Spleen (tissue), 11 donors: Measurements from ENCODE around the gene ETV4. TPM values are rescaled to one million over a fixed set of nuclear protein-coding genes. Genes with fewer than 3 reads are reported as not detected.

Experiments used
- DNase-seq: peaks from one replicate; pipeline ENCODE4 v3.0.0-alpha.2; 2020
- H3K27ac ChIP-seq, 8 donors: fragments of 200-600 bp; sonication (generic) in 7 of 8; 1 replicate in 4 of 8; 2 replicates in 4 of 8; pipeline versions ENCODE4 v1.5.0 to v1.8.0; 2016 to 2021; ENCODE audit warnings: inconsistent platforms in 4 of 8, mild to moderate bottlenecking in 4 of 8, moderate library complexity in 1 of 8
- H3K27me3 ChIP-seq, 7 donors: fragments of 200-600 bp; sonication (generic) in 6 of 7; replicated peaks in 1 of 7; 1 replicate in 4 of 7; 2 replicates in 3 of 7; pipeline versions ENCODE4 v1.5.0 to v1.8.0; 2016 to 2021; ENCODE audit warnings: inconsistent platforms in 3 of 7, mild to moderate bottlenecking in 1 of 7
- H3K36me3 ChIP-seq, 6 donors: fragments of 200-600 bp; sonication (generic) in 5 of 6; 1 replicate in 4 of 6; 2 replicates in 2 of 6; pipeline versions ENCODE4 v1.5.0 to v1.8.0; 2016 to 2021; ENCODE audit warnings: inconsistent platforms in 2 of 6
- H3K4me1 ChIP-seq, 6 donors: fragments of 200-600 bp; sonication (generic) in 5 of 6; 1 replicate in 3 of 6; 2 replicates in 3 of 6; pipeline versions ENCODE4 v1.5.0 to v1.8.0; 2016 to 2021; ENCODE audit warnings: inconsistent platforms in 3 of 6
- H3K4me3 ChIP-seq, 8 donors: fragments of 200-600 bp; sonication (generic) in 7 of 8; 1 replicate in 4 of 8; 2 replicates in 4 of 8; pipeline versions ENCODE4 v1.5.0 to v1.8.0; 2016 to 2021; ENCODE audit warnings: inconsistent platforms in 4 of 8, mild to moderate bottlenecking in 4 of 8, moderate library complexity in 2 of 8
- H3K9me3 ChIP-seq, 8 donors: fragments of 200-600 bp; sonication (generic) in 7 of 8; 1 replicate in 4 of 8; 2 replicates in 4 of 8; pipeline versions ENCODE4 v1.5.0 to v1.8.0; 2016 to 2021; ENCODE audit warnings: inconsistent platforms in 4 of 8
- POLR2A ChIP-seq, 3 donors: fragments of 450-650 bp; IDR thresholded peaks; one replicate each; pipeline ENCODE4 v1.5.1; 2017; ENCODE audit warnings: antibody characterized with exemption in 3 of 3, mild to moderate bottlenecking in 1 of 3
- POLR2AphosphoS5 ChIP-seq, 3 donors: sonication (generic); formaldehyde crosslinking; IDR thresholded peaks; one replicate each; pipeline ENCODE4 v1.5.1; 2017; ENCODE audit warnings: antibody characterized with exemption in 3 of 3
- WGBS, 5 donors: extraction: QIAGEN DNeasy Blood & Tissue Kit in 3 of 5; methylation state at CpG; one replicate each; pipeline versions ENCODE4 v1.1.5 to v1.1.7; 2013 to 2018; 5-methylcytosine and 5-hydroxymethylcytosine counted together
- intact Hi-C: fragments of 100-400 bp; cut with DNase I; formaldehyde crosslinking; loops from one replicate; pipeline ENCODE4 v1.15.0; 2023; ENCODE audit warnings: low total_unique reads
- polyA plus RNA-seq, 3 donors: library from polyadenylated mRNA; stranded (reverse); fragments of 200-250 nt; gene quantifications; one replicate each; pipeline ENCODE4 v1.2.1, GENCODE V29; 2013
- total RNA-seq, 7 donors: library from RNA; depleted of rRNA in 3 of 7; stranded (reverse); fragments of >200 nt in 3 of 7; fragmentation: NEBNext Ultra II Directional in 4 of 7; extraction: Animal tissue kit (Norgen Biotek cat#: 25700) in 4 of 7; gene quantifications; one replicate each; pipeline versions ENCODE4 v1.1.0 to v1.2.1, GENCODE V29; 2016 to 2021
- TF ChIP-seq, protein P1 (sequence below), 11 experiments: fragments of 200-600 bp in 7 of 11; fragments of 450-650 bp in 4 of 11; sonication (generic) in 4 of 11; IDR thresholded peaks in 8 of 11; conservative IDR thresholded peaks in 3 of 11; 1 replicate in 7 of 11; 2 replicates in 4 of 11; pipeline versions ENCODE4 v1.4.0 to v1.8.0; 2016 to 2021; ENCODE audit warnings: antibody characterized with exemption in 11 of 11, inconsistent platforms in 4 of 11, mild to moderate bottlenecking in 1 of 11
- donor health status: healthy with polysubstance abuse.
- donor health status: DM: no; HTN: no; CAD: no; lungs with moderate emphysema.
- donor health status: DM: no; HTN: no; CAD: no.
- donor health status: Bipolar disorder and iron deficiency.
- donor health status: healthy.
- donor health status: DM: no; HTN: no; CAD: no.
- donor health status: DM: yes; HTN: yes; CAD: no.

The ETV4 gene
- total and polyA plus RNA-seq, 10 donors = 0.17 to 0.97 (median 0.53) TPM; not detected in 3

- Histone ChIP-seq H3K4me1 (peaks cover 0 to 38% (median 7%) of the 10 kb centered on the region in 6 donors), H3K27me3 (no peaks in the 10 kb centered on the region), H3K9me3 (no peaks in the 10 kb centered on the region), H3K4me3 (no peak overlapping the region), H3K27ac (peak overlapping the region in 4 of 8 donors; percentile 3 to 36 (median 33)), H3K36me3 (no peaks in the 10 kb centered on the region)
- DNase-seq = no peak
- intact Hi-C loops = no loop called here
- 76 to 87% (median 79%) methylated on average over 9 of the region's 9 CpGs for WGBS, 5 donors
- TF ChIP-seq, protein P1, sequence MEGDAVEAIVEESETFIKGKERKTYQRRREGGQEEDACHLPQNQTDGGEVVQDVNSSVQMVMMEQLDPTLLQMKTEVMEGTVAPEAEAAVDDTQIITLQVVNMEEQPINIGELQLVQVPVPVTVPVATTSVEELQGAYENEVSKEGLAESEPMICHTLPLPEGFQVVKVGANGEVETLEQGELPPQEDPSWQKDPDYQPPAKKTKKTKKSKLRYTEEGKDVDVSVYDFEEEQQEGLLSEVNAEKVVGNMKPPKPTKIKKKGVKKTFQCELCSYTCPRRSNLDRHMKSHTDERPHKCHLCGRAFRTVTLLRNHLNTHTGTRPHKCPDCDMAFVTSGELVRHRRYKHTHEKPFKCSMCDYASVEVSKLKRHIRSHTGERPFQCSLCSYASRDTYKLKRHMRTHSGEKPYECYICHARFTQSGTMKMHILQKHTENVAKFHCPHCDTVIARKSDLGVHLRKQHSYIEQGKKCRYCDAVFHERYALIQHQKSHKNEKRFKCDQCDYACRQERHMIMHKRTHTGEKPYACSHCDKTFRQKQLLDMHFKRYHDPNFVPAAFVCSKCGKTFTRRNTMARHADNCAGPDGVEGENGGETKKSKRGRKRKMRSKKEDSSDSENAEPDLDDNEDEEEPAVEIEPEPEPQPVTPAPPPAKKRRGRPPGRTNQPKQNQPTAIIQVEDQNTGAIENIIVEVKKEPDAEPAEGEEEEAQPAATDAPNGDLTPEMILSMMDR (IDR thresholded peaks at IDR 0.05 in 8 of 11, conservative IDR thresholded peaks at IDR 0.05 in 3 of 11) = no peak
Measured at GRCh38 chr17:43588664-43589435, 42.7 kb upstream of the ETV4 start.

DNA sequence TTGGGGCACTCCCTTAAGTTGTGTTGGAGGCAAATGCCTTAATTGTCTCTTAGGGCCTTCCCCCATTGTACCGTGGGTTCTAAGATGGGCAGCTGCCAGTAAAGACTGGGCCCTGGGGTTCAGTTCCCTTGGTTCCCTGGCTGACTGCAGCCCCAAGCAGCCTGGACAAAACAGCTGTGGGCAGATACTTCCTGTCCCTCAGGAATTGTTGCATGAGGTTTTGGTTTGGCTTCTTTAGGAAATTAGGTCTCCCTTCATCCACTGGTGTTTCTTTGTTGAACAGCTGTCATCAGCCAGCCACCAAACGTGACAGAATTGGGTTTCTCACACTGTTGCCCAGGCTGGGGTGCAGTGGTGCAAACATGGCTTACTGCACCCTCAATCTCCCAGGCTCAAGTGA, 42.0 kb upstream of the ETV4 start:
- H3K4me1 ChIP-seq = peaks cover 0 to 38% (median 7%) of the 10 kb centered on the region in 6 donors
- TF ChIP-seq POLR2AphosphoS5 (IDR thresholded peaks at IDR 0.05) (no peak), POLR2A (IDR thresholded peaks at IDR 0.05) (no peak)
- TF ChIP-seq, protein P1 (IDR thresholded peaks at IDR 0.05 in 8 of 11, conservative IDR thresholded peaks at IDR 0.05 in 3 of 11) = no peak
- H3K27ac ChIP-seq = peak overlapping the region in 3 of 8 donors; percentile 31 to 36 (median 35)
- intact Hi-C loops = no loop called here
- H3K36me3 ChIP-seq = no peaks in the 10 kb centered on the region
- WGBS, 5 donors = 41 to 66% (median 56%) methylated on average over 2 of the region's 2 CpGs
- no peaks in the 10 kb centered on the region for H3K9me3 ChIP-seq
- no peak overlapping the region for H3K4me3 ChIP-seq
- no peak for DNase-seq
- H3K27me3 ChIP-seq = no peaks in the 10 kb centered on the region

- H3K27me3 ChIP-seq = no peaks in the 10 kb centered on the region
- 70 to 80% (median 75%) methylated on average over 5 of the region's 5 CpGs for WGBS, 5 donors
- no peak overlapping the region for H3K4me3 ChIP-seq
- H3K9me3 ChIP-seq = no peaks in the 10 kb centered on the region
- peak overlapping the region in 1 of 8 donors; percentile 36 for H3K27ac ChIP-seq
- H3K4me1 ChIP-seq = peaks cover 0 to 36% (median 7%) of the 10 kb centered on the region in 6 donors
- TF ChIP-seq POLR2A (IDR thresholded peaks at IDR 0.05) = no peak
- TF ChIP-seq, protein P1 (IDR thresholded peaks at IDR 0.05 in 8 of 11, conservative IDR thresholded peaks at IDR 0.05 in 3 of 11) = no peak
- TF ChIP-seq POLR2AphosphoS5 (IDR thresholded peaks at IDR 0.05) = no peak
- no peak for DNase-seq
- intact Hi-C loops = no loop called here
- H3K36me3 ChIP-seq = no peaks in the 10 kb centered on the region
Measured at GRCh38 chr17:43587647-43588046, 41.5 kb upstream of the ETV4 start.

GRCh38 chr17:43584666-43585102, 38.5 kb upstream of the ETV4 start:
- Histone ChIP-seq H3K4me3 (no peak overlapping the region), H3K27me3 (no peaks in the 10 kb centered on the region), H3K27ac (no peak overlapping the region), H3K36me3 (no peaks in the 10 kb centered on the region), H3K9me3 (no peaks in the 10 kb centered on the region), H3K4me1 (peaks cover 0 to 36% (median 17%) of the 10 kb centered on the region in 6 donors)
- 88 to 92% (median 90%) methylated on average over 6 of the region's 6 CpGs for WGBS, 5 donors
- intact Hi-C loops = no loop called here
- TF ChIP-seq, protein P1 (IDR thresholded peaks at IDR 0.05 in 8 of 11, conservative IDR thresholded peaks at IDR 0.05 in 3 of 11) = no peak
- no peak for TF ChIP-seq POLR2A (IDR thresholded peaks at IDR 0.05)
- TF ChIP-seq POLR2AphosphoS5 (IDR thresholded peaks at IDR 0.05) = no peak
- no peak for DNase-seq
